Muscle of leg (tissue), 11 donors: Measurements from ENCODE around the gene ABCC11. TPM values are rescaled to one million over a fixed set of nuclear protein-coding genes. Genes with fewer than 3 reads are reported as not detected.

Source experiments
- DNase-seq: peaks from one replicate; pipeline ENCODE4 v3.0.0; 2013
- H3K27ac ChIP-seq: one replicate; pipeline ENCODE4 v1.5.1; 2013; ENCODE audit warnings: mild to moderate bottlenecking, low read length, control low read depth
- H3K27me3 ChIP-seq: one replicate; pipeline ENCODE4 v1.6.1; 2013; ENCODE audit warnings: low read length; ENCODE audit not compliant: control insufficient read depth, insufficient read depth
- H3K36me3 ChIP-seq: one replicate; pipeline ENCODE4 v1.6.1; 2013; ENCODE audit warnings: low read length; ENCODE audit not compliant: control insufficient read depth, insufficient read depth
- H3K4me1 ChIP-seq: one replicate; pipeline ENCODE4 v1.6.1; 2013; ENCODE audit warnings: low read length; ENCODE audit not compliant: control insufficient read depth, insufficient read depth
- H3K4me3 ChIP-seq: one replicate; pipeline ENCODE4 v1.5.1; 2013; ENCODE audit warnings: low read length, control low read depth
- H3K9me3 ChIP-seq: replicated peaks from 2 replicates; pipeline ENCODE4 v1.6.1; 2013; ENCODE audit warnings: low read depth, low read length; ENCODE audit not compliant: control insufficient read depth
- WGBS: methylation state at CpG from one replicate; pipeline ENCODE4 v1.1.5; 2013; ENCODE audit warnings: missing lambda C conversion rate; ENCODE audit not compliant: insufficient coverage; 5-methylcytosine and 5-hydroxymethylcytosine counted together
- polyA plus RNA-seq, 8 donors: library from polyadenylated mRNA; unstranded; fragments of 120-200 nt; gene quantifications; one replicate each; pipeline versions ENCODE4 v1.2.1 to v1.2.3, GENCODE V29; 2013; ENCODE audit warnings: inconsistent platforms in 1 of 8, low replicate concordance in 1 of 8; ENCODE audit not compliant: insufficient read length in 8 of 8, insufficient read depth in 1 of 8
- total RNA-seq: library from RNA; stranded (reverse); fragments of 120-200 nt; gene quantifications from one replicate; pipeline ENCODE4 v1.2.4, GENCODE V29; 2013

The ABCC11 gene
- total and polyA plus RNA-seq, 9 donors = 0.04 to 0.15 (median 0.09) TPM

- Histone ChIP-seq H3K9me3 (no peaks in the 10 kb centered on the region), H3K4me3 (no peak overlapping the region), H3K27me3 (no peaks in the 10 kb centered on the region), H3K27ac (no peak overlapping the region), H3K4me1 (peaks cover 8% of the 10 kb centered on the region), H3K36me3 (no peaks in the 10 kb centered on the region)
- 75% methylated on average over 3 of the region's 4 CpGs for WGBS
- no peak for DNase-seq
Observed at GRCh38 chr16:48165961-48166578, 81.3 kb downstream of the ABCC11 start.

GRCh38 chr16:48164907-48165715 lies 82.2 kb downstream of the ABCC11 start:
- Histone ChIP-seq H3K9me3 (no peaks in the 10 kb centered on the region), H3K36me3 (no peaks in the 10 kb centered on the region), H3K27ac (no peak overlapping the region), H3K4me3 (no peak overlapping the region), H3K27me3 (no peaks in the 10 kb centered on the region), H3K4me1 (peaks cover 8% of the 10 kb centered on the region)
- peak; percentile 64 for DNase-seq
- WGBS = 21% methylated on average over 14 of the region's 16 CpGs

GRCh38 chr16:48162839-48163410 lies 84.4 kb downstream of the ABCC11 start:
- Histone ChIP-seq H3K4me3 (no peak overlapping the region), H3K4me1 (peaks cover 8% of the 10 kb centered on the region), H3K9me3 (no peaks in the 10 kb centered on the region), H3K36me3 (no peaks in the 10 kb centered on the region), H3K27ac (no peak overlapping the region), H3K27me3 (no peaks in the 10 kb centered on the region)
- 81% methylated on average over 9 of the region's 9 CpGs for WGBS
- DNase-seq = no peak

- Histone ChIP-seq H3K27me3 (peaks cover 4% of the 10 kb centered on the region), H3K4me1 (peaks cover 8% of the 10 kb centered on the region)
- 20% methylated on average over 1 of the region's 4 CpGs for WGBS
Observed at GRCh38 chr16:48161906-48162305, 85.4 kb downstream of the ABCC11 start.

GRCh38 chr16:48160575-48160974 lies 86.8 kb downstream of the ABCC11 start:
- H3K4me1 ChIP-seq = peaks cover 11% of the 10 kb centered on the region
- H3K36me3 ChIP-seq = no peaks in the 10 kb centered on the region
- no peak for DNase-seq
- peaks cover 8% of the 10 kb centered on the region for H3K27me3 ChIP-seq
- H3K9me3 ChIP-seq = no peaks in the 10 kb centered on the region
- H3K4me3 ChIP-seq = no peak overlapping the region
- WGBS = 66% methylated on average over 5 of the region's 6 CpGs
- no peak overlapping the region for H3K27ac ChIP-seq

More at GRCh38 chr16:48161906-48162305, 85.4 kb downstream of the ABCC11 start:
- H3K36me3 ChIP-seq = no peaks in the 10 kb centered on the region
- no peak overlapping the region for H3K4me3 ChIP-seq
- H3K27ac ChIP-seq = no peak overlapping the region
- H3K9me3 ChIP-seq = no peaks in the 10 kb centered on the region
- DNase-seq = no peak

GRCh38 chr16:48158296-48158695 lies 89.0 kb downstream of the ABCC11 start:
- WGBS = 65% methylated on average over 2 of the region's 4 CpGs
- no peak overlapping the region for H3K4me3 ChIP-seq
- peaks cover 7% of the 10 kb centered on the region for H3K4me1 ChIP-seq
- H3K27ac ChIP-seq = no peak overlapping the region
- DNase-seq = no peak
- H3K36me3 ChIP-seq = no peaks in the 10 kb centered on the region
- peaks cover 9% of the 10 kb centered on the region for H3K27me3 ChIP-seq
- no peaks in the 10 kb centered on the region for H3K9me3 ChIP-seq

- Histone ChIP-seq H3K9me3 (no peaks in the 10 kb centered on the region), H3K4me1 (peaks cover 7% of the 10 kb centered on the region), H3K4me3 (no peak overlapping the region), H3K27ac (no peak overlapping the region), H3K36me3 (no peaks in the 10 kb centered on the region), H3K27me3 (peaks cover 9% of the 10 kb centered on the region)
- WGBS = 71% methylated on average over 4 of the region's 4 CpGs
- DNase-seq = no peak
Observed at GRCh38 chr16:48157794-48158193, 89.5 kb downstream of the ABCC11 start.

- H3K36me3 ChIP-seq = no peaks in the 10 kb centered on the region
- no peaks in the 10 kb centered on the region for H3K9me3 ChIP-seq
- no peak overlapping the region for H3K4me3 ChIP-seq
- peaks cover 7% of the 10 kb centered on the region for H3K4me1 ChIP-seq
- H3K27ac ChIP-seq = no peak overlapping the region
- H3K27me3 ChIP-seq = peaks cover 9% of the 10 kb centered on the region
- no peak for DNase-seq
- WGBS = 96% methylated on average over 4 of the region's 11 CpGs
Observed at GRCh38 chr16:48157302-48157701, 90.0 kb downstream of the ABCC11 start.

GRCh38 chr16:48156790-48157209 lies 90.5 kb downstream of the ABCC11 start:
- Histone ChIP-seq H3K27me3 (peaks cover 9% of the 10 kb centered on the region), H3K36me3 (no peaks in the 10 kb centered on the region), H3K4me1 (peaks cover 7% of the 10 kb centered on the region), H3K4me3 (no peak overlapping the region), H3K27ac (no peak overlapping the region), H3K9me3 (no peaks in the 10 kb centered on the region)
- WGBS = 22% methylated on average over 8 of the region's 16 CpGs
- peak; percentile 79 for DNase-seq
